Measurements from ENCODE around the gene VSIR. TPM values are rescaled to one million over a fixed set of nuclear protein-coding genes. Genes with fewer than 3 reads are reported as not detected.

Gene VSIR
- total and polyA plus RNA-seq, 10 donors: 34.5 to 512 (median 299) TPM

DNA sequence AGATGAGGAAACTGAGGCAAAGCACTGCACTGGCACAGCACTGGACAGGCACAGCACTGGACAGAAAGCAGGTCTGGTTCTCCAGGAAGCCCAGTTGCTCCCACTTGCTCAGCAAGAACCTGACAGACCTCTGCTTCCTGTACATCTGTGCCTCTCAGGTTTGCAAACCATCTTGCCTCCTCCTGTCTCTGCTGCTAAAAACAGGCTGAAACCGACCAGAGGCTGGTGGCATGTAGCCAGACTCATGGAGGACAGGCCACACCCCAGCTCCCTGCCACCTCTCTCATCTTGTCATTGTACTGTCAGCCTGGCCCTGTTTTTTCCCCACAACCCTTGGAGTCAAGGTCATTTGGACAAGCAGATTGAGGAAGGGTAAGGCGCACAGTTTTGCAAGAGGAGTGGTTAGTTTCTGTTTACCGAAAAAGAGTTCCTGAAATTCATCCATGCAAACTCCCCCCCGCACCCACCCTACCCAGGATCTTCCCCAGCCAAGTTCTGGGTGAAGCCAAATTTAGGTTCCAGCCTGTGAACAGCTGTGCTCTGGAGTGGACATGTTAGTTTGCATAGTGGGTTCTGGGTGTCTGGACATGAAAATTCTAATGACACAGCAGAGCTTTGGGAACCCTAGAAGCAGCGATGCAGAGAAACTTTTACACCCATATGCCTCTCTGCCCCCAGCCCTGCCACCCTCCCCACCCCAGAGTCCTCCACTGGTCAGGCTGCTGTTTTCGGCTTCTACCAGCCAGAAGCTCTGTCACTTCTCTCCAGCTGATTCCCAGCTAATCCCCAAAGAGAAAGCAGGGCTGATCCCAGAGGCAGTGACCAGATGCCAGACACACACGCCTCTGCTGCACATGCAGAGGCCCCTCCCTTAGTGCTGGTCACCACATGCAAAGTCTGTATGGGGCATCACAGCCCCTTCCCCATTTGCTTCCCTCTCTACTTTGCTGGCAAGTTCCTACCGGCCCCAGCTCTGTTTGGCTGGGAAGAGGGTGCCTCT is 45.3 kb downstream of the VSIR start:
- H3K27ac ChIP-seq: peak overlapping the region; percentile 75 to 98 (median 94)
- peak overlapping the region in 2 of 8 donors; percentile 2 to 57 for H3K4me3 ChIP-seq
- no peaks in the 10 kb centered on the region for H3K36me3 ChIP-seq
- no peak for TF ChIP-seq POLR2A (IDR thresholded peaks at IDR 0.05)
- no peak for TF ChIP-seq CTCF (IDR thresholded peaks at IDR 0.05 in 8 of 11, conservative IDR thresholded peaks at IDR 0.05 in 3 of 11)
- TF ChIP-seq POLR2AphosphoS5 (IDR thresholded peaks at IDR 0.05): peak in 2 of 3 donors; percentile 67 to 86
- peak; percentile 93 for DNase-seq
- H3K4me1 ChIP-seq: peaks cover 43 to 96% (median 78%) of the 10 kb centered on the region in 6 donors
- WGBS, 5 donors: 16 to 30% (median 19%) methylated on average over 8 of the region's 8 CpGs
- intact Hi-C loops (cut with DNase I; ENCODE audit: low total_unique reads): loop anchor here (2.0 kb wide), 1 partner anchor 45 kb away; the partner anchor contains the start of gene VSIR
- no peaks in the 10 kb centered on the region for H3K27me3 ChIP-seq (replicated peaks in 1 of 7)
- H3K9me3 ChIP-seq: no peaks in the 10 kb centered on the region

DNA sequence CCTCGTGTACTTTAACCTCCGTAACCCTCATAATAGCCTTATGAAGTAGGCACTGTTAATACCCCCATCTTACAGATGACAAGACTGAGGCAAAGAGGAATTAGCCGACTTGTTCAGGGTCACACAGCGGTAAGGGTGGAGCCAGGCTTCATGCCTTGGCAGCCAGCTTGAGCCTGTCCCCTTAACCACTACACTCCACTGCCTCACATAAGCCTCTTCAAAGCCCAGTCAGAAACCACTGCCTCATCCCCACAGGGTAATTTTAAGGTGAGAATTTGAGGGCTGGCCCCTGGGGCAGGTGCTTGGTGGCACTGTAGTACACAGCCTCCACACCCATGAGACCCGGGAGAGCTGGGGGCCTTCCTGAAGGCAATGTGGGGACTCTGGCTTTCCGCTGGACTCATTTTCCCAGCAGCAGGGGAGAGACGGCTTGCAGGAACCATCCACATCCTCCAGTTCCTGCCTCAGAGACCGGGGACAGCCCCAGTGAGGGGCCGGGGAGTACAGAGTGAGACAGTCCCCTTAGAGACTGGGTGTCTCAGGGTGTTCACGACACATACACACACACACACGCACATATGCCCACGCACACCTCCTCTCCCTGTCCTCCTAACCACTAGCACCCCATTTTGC is 46.1 kb downstream of the VSIR start:
- TF ChIP-seq POLR2A (IDR thresholded peaks at IDR 0.05) (no peak), POLR2AphosphoS5 (IDR thresholded peaks at IDR 0.05) (peak in 1 of 3 donors; percentile 28), CTCF (IDR thresholded peaks at IDR 0.05 in 8 of 11, conservative IDR thresholded peaks at IDR 0.05 in 3 of 11) (no peak)
- intact Hi-C loops (cut with DNase I; ENCODE audit: low total_unique reads): loop anchor here (2.0 kb wide), 1 partner anchor 46 kb away; the partner anchor contains the start of gene VSIR
- Histone ChIP-seq H3K4me1 (peaks cover 43 to 88% (median 74%) of the 10 kb centered on the region in 6 donors), H3K4me3 (peak overlapping the region in 2 of 8 donors; percentile 2 to 57), H3K36me3 (no peaks in the 10 kb centered on the region), H3K27me3 (replicated peaks in 1 of 7) (no peaks in the 10 kb centered on the region), H3K9me3 (no peaks in the 10 kb centered on the region), H3K27ac (peak overlapping the region; percentile 75 to 98 (median 94))
- DNase-seq: peak; percentile 88
- 22 to 24% (median 24%) methylated on average over 11 to 12 of the region's 12 CpGs for WGBS, 5 donors

DNA sequence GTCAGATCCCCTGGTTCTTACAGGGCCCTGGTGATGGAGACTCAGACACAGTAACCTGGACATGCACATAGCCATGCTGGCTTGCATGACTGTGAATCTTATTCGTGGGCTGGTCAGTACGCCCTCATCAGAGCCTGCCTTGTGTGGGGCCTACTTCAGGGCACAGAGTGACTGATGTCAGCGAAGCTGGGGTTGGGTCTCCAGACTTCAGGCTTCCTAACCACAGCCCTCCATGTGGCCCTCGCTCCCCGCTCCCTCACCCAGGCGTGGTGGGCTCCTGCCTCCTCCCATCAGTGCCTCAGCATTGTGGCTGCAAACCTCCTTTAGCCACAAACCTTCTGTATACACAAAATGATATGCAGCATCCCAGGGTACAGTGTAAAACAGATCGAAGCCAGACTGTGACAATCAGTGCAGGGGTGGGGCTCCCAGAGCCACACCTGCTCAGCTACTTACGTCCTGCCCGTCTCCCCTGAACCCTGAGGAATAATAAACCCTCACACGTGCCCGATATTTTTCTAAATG is 46.7 kb downstream of the VSIR start:
- no peaks in the 10 kb centered on the region for H3K27me3 ChIP-seq (replicated peaks in 1 of 7)
- peak overlapping the region; percentile 75 to 98 (median 94) for H3K27ac ChIP-seq
- intact Hi-C loops (cut with DNase I; ENCODE audit: low total_unique reads): loop anchor here (2.0 kb wide), 1 partner anchor 46 kb away; the partner anchor contains the start of gene VSIR
- peak overlapping the region in 1 of 8 donors; percentile 57 for H3K4me3 ChIP-seq
- no peaks in the 10 kb centered on the region for H3K9me3 ChIP-seq
- 47 to 67% (median 55%) methylated on average over 11 of the region's 11 CpGs for WGBS, 5 donors
- DNase-seq: peak; percentile 82
- no peak for TF ChIP-seq POLR2A (IDR thresholded peaks at IDR 0.05)
- peak in 1 of 11 experiments; percentile 12 for TF ChIP-seq CTCF (IDR thresholded peaks at IDR 0.05 in 8 of 11, conservative IDR thresholded peaks at IDR 0.05 in 3 of 11)
- no peak for TF ChIP-seq POLR2AphosphoS5 (IDR thresholded peaks at IDR 0.05)
- no peaks in the 10 kb centered on the region for H3K36me3 ChIP-seq
- peaks cover 43 to 82% (median 68%) of the 10 kb centered on the region in 6 donors for H3K4me1 ChIP-seq
